Measurements from ENCODE around the gene ZDHHC11B.
"Not testable (repeated sequence)": the region's sequence is repeated elsewhere in the genome, so short reads cannot be mapped to it uniquely, and the experiment has no call there.

DNA sequence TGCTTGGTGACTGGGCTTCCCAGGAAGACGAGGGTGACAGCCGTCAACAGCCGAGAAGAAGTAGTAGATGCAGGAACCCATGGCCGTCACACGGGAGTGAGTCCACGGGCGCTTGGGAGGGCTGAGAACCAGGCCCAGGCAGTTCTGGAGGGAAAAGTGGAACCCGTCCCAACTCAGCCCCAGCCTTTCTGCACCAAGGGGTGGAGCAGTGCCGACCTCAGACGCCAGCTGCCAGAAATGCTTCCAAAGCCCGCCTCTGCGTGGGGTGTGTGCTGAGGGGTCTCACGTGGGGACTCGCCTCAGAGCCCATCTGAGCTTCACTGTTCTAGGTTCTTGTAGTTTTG is 12.0 kb downstream of the ZDHHC11B start:
- TF ChIP-seq POLR2A (IDR thresholded peaks at IDR 0.05; ENCODE audit: low read length); GATA1 (IDR thresholded peaks at IDR 0.05; ENCODE audit: low read depth, low read length): not testable (repeated sequence)

Measured in erythroblast (primary cell).